Adipocyte (in vitro differentiated cells): ENCODE measurements around the gene TVP23C.
"Not testable (repeated sequence)": the region's sequence is repeated elsewhere in the genome, so short reads cannot be mapped to it uniquely, and the experiment has no call there.

Experiments used
- DNase-seq: peaks from one replicate; pipeline ENCODE4 v3.0.0-alpha.2; 2015; ENCODE audit warnings: low read depth
- H3K27me3 ChIP-seq: replicated peaks from 2 replicates; pipeline ENCODE4 v1.7.0; 2013; ENCODE audit warnings: mild to moderate bottlenecking, low read length, moderate library complexity; ENCODE audit not compliant: control insufficient read depth, insufficient read depth
- H3K36me3 ChIP-seq: 2 replicates; pipeline ENCODE4 v1.7.0; 2013; ENCODE audit warnings: low read length, mild to moderate bottlenecking, moderate library complexity; ENCODE audit not compliant: control insufficient read depth, insufficient read depth, severe bottlenecking
- H3K4me1 ChIP-seq: 2 replicates; pipeline ENCODE4 v1.7.0; 2013; ENCODE audit warnings: mild to moderate bottlenecking, low read length, moderate library complexity; ENCODE audit not compliant: control insufficient read depth, insufficient read depth
- H3K4me3 ChIP-seq: 2 replicates; pipeline ENCODE4 v1.7.0; 2013; ENCODE audit warnings: mild to moderate bottlenecking, low read length, moderate library complexity
- H3K9ac ChIP-seq: 2 replicates; pipeline ENCODE4 v1.7.0; 2013; ENCODE audit warnings: mild to moderate bottlenecking, low read length, moderate library complexity
- H3K9me3 ChIP-seq: 2 replicates; pipeline ENCODE4 v1.7.0; 2013; ENCODE audit warnings: mild to moderate bottlenecking, low read length, moderate library complexity; ENCODE audit not compliant: control insufficient read depth

The TVP23C gene

GRCh38 chr17:15563375-15563857, at the start of gene TVP23C:
TSS of gene TVP23C (minus strand) at chr17:15563483. CDS start at chr17:15563448, 35 bp downstream.
- H3K9ac ChIP-seq = peak within 1 kb of the TSS; percentile 81
- peak within 1 kb of the TSS; percentile 85 for H3K4me3 ChIP-seq
- DNase-seq = peak; percentile 69
- not testable (repeated sequence) for H3K27me3 ChIP-seq, H3K9me3 ChIP-seq, H3K36me3 ChIP-seq, H3K4me1 ChIP-seq

GRCh38 chr17:15592960-15593359, 29.7 kb upstream of the TVP23C start:
- not testable (repeated sequence) for H3K9ac ChIP-seq, H3K4me3 ChIP-seq, H3K4me1 ChIP-seq, DNase-seq, H3K9me3 ChIP-seq, H3K36me3 ChIP-seq, H3K27me3 ChIP-seq

- H3K36me3 ChIP-seq, DNase-seq, H3K4me3 ChIP-seq, H3K27me3 ChIP-seq, H3K4me1 ChIP-seq, H3K9me3 ChIP-seq, H3K9ac ChIP-seq: not testable (repeated sequence)
Measured at GRCh38 chr17:15591986-15592385, 28.7 kb upstream of the TVP23C start.

GRCh38 chr17:15590844-15591243, 27.6 kb upstream of the TVP23C start:
- DNase-seq, H3K36me3 ChIP-seq, H3K9me3 ChIP-seq, H3K4me1 ChIP-seq, H3K9ac ChIP-seq, H3K4me3 ChIP-seq, H3K27me3 ChIP-seq: not testable (repeated sequence)

GRCh38 chr17:15589544-15590536, 26.6 kb upstream of the TVP23C start:
- not testable (repeated sequence) for H3K9ac ChIP-seq, H3K9me3 ChIP-seq, H3K36me3 ChIP-seq, H3K27me3 ChIP-seq, H3K4me3 ChIP-seq, DNase-seq, H3K4me1 ChIP-seq

- not testable (repeated sequence) for DNase-seq, H3K9me3 ChIP-seq
Measured at GRCh38 chr17:15588017-15588416, 24.7 kb upstream of the TVP23C start.

GRCh38 chr17:15583313-15583712, 20.0 kb upstream of the TVP23C start:
- H3K27me3 ChIP-seq, DNase-seq, H3K4me3 ChIP-seq: not testable (repeated sequence)

More at GRCh38 chr17:15588017-15588416, 24.7 kb upstream of the TVP23C start:
- H3K36me3 ChIP-seq, H3K9ac ChIP-seq, H3K4me3 ChIP-seq, H3K27me3 ChIP-seq, H3K4me1 ChIP-seq: not testable (repeated sequence)

GRCh38 chr17:15581462-15581861, 18.2 kb upstream of the TVP23C start:
- H3K9ac ChIP-seq, H3K36me3 ChIP-seq, H3K9me3 ChIP-seq, DNase-seq, H3K4me3 ChIP-seq, H3K27me3 ChIP-seq, H3K4me1 ChIP-seq: not testable (repeated sequence)

More at GRCh38 chr17:15583313-15583712, 20.0 kb upstream of the TVP23C start:
- not testable (repeated sequence) for H3K9me3 ChIP-seq, H3K4me1 ChIP-seq, H3K9ac ChIP-seq, H3K36me3 ChIP-seq

GRCh38 chr17:15576848-15577247, 13.6 kb upstream of the TVP23C start:
- H3K4me3 ChIP-seq, H3K9me3 ChIP-seq, H3K4me1 ChIP-seq, DNase-seq, H3K9ac ChIP-seq, H3K27me3 ChIP-seq, H3K36me3 ChIP-seq: not testable (repeated sequence)

- not testable (repeated sequence) for H3K4me3 ChIP-seq, H3K27me3 ChIP-seq, DNase-seq, H3K36me3 ChIP-seq, H3K9ac ChIP-seq, H3K9me3 ChIP-seq, H3K4me1 ChIP-seq
Measured at GRCh38 chr17:15574660-15575059, 11.4 kb upstream of the TVP23C start.

- peak; percentile 12 for DNase-seq
- H3K9ac ChIP-seq, H3K27me3 ChIP-seq, H3K4me1 ChIP-seq, H3K36me3 ChIP-seq, H3K4me3 ChIP-seq, H3K9me3 ChIP-seq: not testable (repeated sequence)
Measured at GRCh38 chr17:15573870-15574269, 10.6 kb upstream of the TVP23C start.
